ENCODE measurements around the gene TSEN15. TPM values are rescaled to one million over a fixed set of nuclear protein-coding genes. Genes with fewer than 3 reads are reported as not detected.
"Not testable (repeated sequence)": the region's sequence is repeated elsewhere in the genome, so short reads cannot be mapped to it uniquely, and the experiment has no call there.

The TSEN15 gene
- total and polyA plus RNA-seq, 2 of the 13 experiments (the other 11 are each of a cell fraction or from before 2014, with no cell fraction given), result 25.6 to 35.8 TPM

DNA sequence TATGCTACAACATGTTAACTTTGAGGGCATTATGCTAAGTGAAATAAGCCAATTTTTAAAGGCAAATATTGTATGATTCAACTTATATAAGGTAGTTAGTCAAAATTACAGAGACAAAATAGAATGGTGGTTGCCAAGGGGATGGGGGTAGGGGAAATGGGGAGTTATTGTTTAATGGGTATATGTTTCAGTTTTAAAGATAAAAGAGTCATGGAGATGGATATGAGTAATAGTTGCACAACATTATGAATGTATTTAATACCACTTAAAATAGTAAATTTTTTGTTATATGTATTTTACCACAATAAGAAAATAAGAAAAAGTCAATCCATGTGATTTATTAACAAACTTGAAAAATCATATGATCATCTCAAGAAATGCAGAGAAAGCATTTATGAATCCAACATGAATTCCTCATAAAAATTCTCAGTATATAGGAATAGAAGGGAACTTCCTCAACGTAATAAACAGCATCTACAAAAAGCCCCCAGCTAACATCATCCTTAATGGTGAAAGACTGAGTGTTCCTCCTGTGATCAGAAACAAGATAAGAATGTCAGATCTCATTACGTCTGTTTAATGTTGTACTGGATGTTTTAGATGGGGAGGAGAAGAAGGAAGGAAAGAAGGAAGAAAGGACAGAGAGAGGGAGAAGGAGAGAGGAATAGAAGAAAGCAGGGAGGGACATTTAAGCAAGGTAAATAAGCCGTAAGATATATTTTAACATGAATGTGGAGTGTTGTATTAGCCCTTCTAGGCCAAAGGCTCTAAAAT, 6.7 kb upstream of the TSEN15 start:
- H4K20me1 ChIP-seq (ENCODE audit: insufficient read depth, low read length), result no peaks in the 10 kb centered on the region
- ChIA-PET CTCF (ENCODE audit: low intra/inter-chr PET ratio, low total read pairs) (no interaction called here), POLR2A (no interaction called here)
- H3K4me3 ChIP-seq (replicated peaks in 1 of 3; ENCODE audit: insufficient read depth in 1 of 3, low read depth in 2 of 3, low read length in 3 of 3), result no peak overlapping the region
- 19% methylated on average over 3 of the region's 3 CpGs for WGBS (ENCODE audit: low lambda C conversion rate)
- no peaks in the 10 kb centered on the region for H3K4me1 ChIP-seq (ENCODE audit: insufficient read depth, low read length)
- H2AFZ ChIP-seq (ENCODE audit: low read length), result no peak overlapping the region
- H3K9ac ChIP-seq (ENCODE audit: insufficient read depth, low read depth, low read length), result no peak overlapping the region
- no peak for TF ChIP-seq ZNF678 (CRISPR knock-in tag; IDR thresholded peaks at IDR 0.05)
- no peak for TF ChIP-seq ZNF335 (CRISPR knock-in tag; IDR thresholded peaks at IDR 0.05)
- peak; percentile 73 for TF ChIP-seq HNRNPK (IDR thresholded peaks at IDR 0.05; ENCODE audit: low read depth, low read length, poor library complexity, severe bottlenecking)
- no peaks in the 10 kb centered on the region for H3K9me3 ChIP-seq (ENCODE audit: low read length)
- peaks cover 0 to 4% of the 10 kb centered on the region in 2 experiments; a peak in 1 of 5 replicates for H3K27me3 ChIP-seq (ENCODE audit: control insufficient read depth in 1 of 2, insufficient read depth in 2 of 2, low read length in 2 of 2)
- H3K27ac ChIP-seq (ENCODE audit: extremely low read length, insufficient read depth, low read length), result no peak overlapping the region
- no peak for DNase-seq (ENCODE audit: low spot score)
- H3K4me2 ChIP-seq (ENCODE audit: low read depth, low read length), result no peak overlapping the region
- H3K36me3 ChIP-seq (replicated peaks in 1 of 2; ENCODE audit: control insufficient read depth in 1 of 2, insufficient read depth in 2 of 2, low read length in 2 of 2), result no peaks in the 10 kb centered on the region
- no TSS peak for BruUV-seq (replicated peaks)
- ATAC-seq, result no peak
- FAIRE-seq, result no peak
- intact Hi-C loops (cut with micrococcal nuclease; ENCODE audit: unreplicated experiment) (no loop called here), in situ Hi-C loops (cut with HindIII; ENCODE audit: extremely low pct_ligation_motif_present, low pct_unique_long_range_greater_than_20kb) (no loop called here)
- H3K79me2 ChIP-seq (ENCODE audit: insufficient read depth, low read length), result no peaks in the 10 kb centered on the region

DNA sequence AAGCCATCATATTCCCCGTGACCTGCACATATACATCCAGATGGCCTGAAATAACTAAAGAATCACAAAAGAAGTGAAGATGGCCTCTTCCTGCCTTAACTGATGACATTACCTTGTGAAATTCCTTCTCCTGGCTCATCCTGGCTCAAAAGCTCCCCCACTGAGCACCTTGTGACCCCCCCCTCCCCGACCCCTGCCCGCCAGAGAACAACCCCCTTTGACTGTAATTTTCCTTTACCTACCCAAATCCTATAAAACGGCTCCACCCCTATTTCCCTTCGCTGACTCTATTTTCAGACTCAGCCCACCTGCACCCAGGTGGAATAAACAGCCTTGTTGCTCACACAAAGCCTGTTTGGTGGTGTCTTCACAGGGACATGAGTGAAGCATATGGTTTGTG, 4.0 kb upstream of the TSEN15 start:
- H3K79me2 ChIP-seq (ENCODE audit: insufficient read depth, low read length); H3K4me2 ChIP-seq (ENCODE audit: low read depth, low read length); intact Hi-C loops (cut with micrococcal nuclease; ENCODE audit: unreplicated experiment); H3K9ac ChIP-seq (ENCODE audit: insufficient read depth, low read depth, low read length); H4K20me1 ChIP-seq (ENCODE audit: insufficient read depth, low read length); H2AFZ ChIP-seq (ENCODE audit: low read length); ATAC-seq; H3K27ac ChIP-seq (ENCODE audit: extremely low read length, insufficient read depth, low read length); H3K27me3 ChIP-seq (ENCODE audit: control insufficient read depth in 1 of 2, insufficient read depth in 2 of 2, low read length in 2 of 2); H3K9me3 ChIP-seq (ENCODE audit: low read length); DNase-seq (ENCODE audit: low spot score); H3K36me3 ChIP-seq (replicated peaks in 1 of 2; ENCODE audit: control insufficient read depth in 1 of 2, insufficient read depth in 2 of 2, low read length in 2 of 2); in situ Hi-C loops (cut with HindIII; ENCODE audit: extremely low pct_ligation_motif_present, low pct_unique_long_range_greater_than_20kb); CTCF ChIA-PET (ENCODE audit: low intra/inter-chr PET ratio, low total read pairs); POLR2A ChIA-PET; FAIRE-seq; BruUV-seq (replicated peaks); H3K4me3 ChIP-seq (replicated peaks in 1 of 3; ENCODE audit: insufficient read depth in 1 of 3, low read depth in 2 of 3, low read length in 3 of 3): not testable (repeated sequence)
- H3K4me1 ChIP-seq (ENCODE audit: insufficient read depth, low read length), result peaks cover 14% of the 10 kb centered on the region
- 25% methylated on average over 5 of the region's 5 CpGs for WGBS (ENCODE audit: low lambda C conversion rate)

Measured in HepG2 (cell line).